H9 (cell line): ENCODE results near the gene PLXNA4. TPM values are rescaled to one million over a fixed set of nuclear protein-coding genes. Genes with fewer than 3 reads are reported as not detected.
A peak's percentile ranks its signal among the peaks of the same experiment; 100 is the strongest.

Experiments
- DNase-seq: peaks from one replicate; pipeline ENCODE4 v3.0.0-alpha.2; 2017
- H2AFZ ChIP-seq: one replicate; pipeline ENCODE4 v1.6.1; 2013; ENCODE audit warnings: mild to moderate bottlenecking, low read length, control low read depth, moderate library complexity
- H2AK5ac ChIP-seq: 2 replicates; pipeline ENCODE4 v1.6.1; 2013; ENCODE audit warnings: low read length, control low read depth, mixed read lengths; ENCODE audit not compliant: insufficient read length
- H2BK120ac ChIP-seq: one replicate; pipeline ENCODE4 v1.6.1; 2013; ENCODE audit warnings: low read depth, mild to moderate bottlenecking, low read length, control low read depth, inconsistent platforms; ENCODE audit not compliant: poor library complexity, severe bottlenecking
- H2BK12ac ChIP-seq: 2 replicates; pipeline ENCODE4 v1.6.1; 2013; ENCODE audit warnings: low read length, control low read depth, mixed read lengths, low read depth; ENCODE audit not compliant: insufficient read length
- H2BK15ac ChIP-seq: 2 replicates; pipeline ENCODE4 v1.6.1; 2013; ENCODE audit warnings: low read depth, low read length, control low read depth
- H2BK20ac ChIP-seq: one replicate; pipeline ENCODE4 v1.6.1; 2013; ENCODE audit warnings: low read depth, mild to moderate bottlenecking, low read length, control low read depth, inconsistent platforms; ENCODE audit not compliant: poor library complexity, severe bottlenecking
- H2BK5ac ChIP-seq: 2 replicates; pipeline ENCODE4 v1.6.1; 2013; ENCODE audit warnings: low read length, control low read depth, mixed read lengths; ENCODE audit not compliant: insufficient read length
- H3K14ac ChIP-seq: 2 replicates; pipeline ENCODE4 v1.6.1; 2013; ENCODE audit warnings: low read length, control low read depth; ENCODE audit not compliant: insufficient read depth
- H3K18ac ChIP-seq: 2 replicates; pipeline ENCODE4 v1.6.1; 2013; ENCODE audit warnings: low read depth, mild to moderate bottlenecking, mixed read lengths, low read length, control low read depth; ENCODE audit not compliant: insufficient read length
- H3K23ac ChIP-seq: 2 replicates; pipeline ENCODE4 v1.6.1; 2013; ENCODE audit warnings: low read length, control low read depth, mixed read lengths, low read depth; ENCODE audit not compliant: insufficient read length
- H3K23me2 ChIP-seq: 2 replicates; pipeline ENCODE4 v1.6.1; 2013; ENCODE audit warnings: low read depth, mild to moderate bottlenecking, mixed read lengths, low read length, control low read depth; ENCODE audit not compliant: insufficient read length, poor library complexity, severe bottlenecking
- H3K27ac ChIP-seq: 2 replicates; pipeline ENCODE4 v1.5.1; 2013; ENCODE audit warnings: low read length, control low read depth, mixed read lengths, low read depth; ENCODE audit not compliant: insufficient read length
- H3K27me3 ChIP-seq: 2 replicates; pipeline ENCODE4 v1.6.1; 2013; ENCODE audit warnings: low read length, control low read depth, inconsistent platforms; ENCODE audit not compliant: insufficient read depth
- H3K4ac ChIP-seq: 2 replicates; pipeline ENCODE4 v1.6.1; 2013; ENCODE audit warnings: low read depth, mild to moderate bottlenecking, control low read depth, inconsistent platforms, low read length, moderate library complexity
- H3K4me1 ChIP-seq: 2 replicates; pipeline ENCODE4 v1.6.1; 2013; ENCODE audit warnings: low read length, control low read depth, inconsistent platforms; ENCODE audit not compliant: insufficient read depth
- H3K4me2 ChIP-seq: 2 replicates; pipeline ENCODE4 v1.6.1; 2013; ENCODE audit warnings: low read length, control low read depth, mixed read lengths; ENCODE audit not compliant: insufficient read length, insufficient read depth
- H3K56ac ChIP-seq: 2 replicates; pipeline ENCODE4 v1.6.1; 2013; ENCODE audit warnings: low read depth, mild to moderate bottlenecking, mixed read lengths, low read length, control low read depth; ENCODE audit not compliant: insufficient read length
- H3K79me1 ChIP-seq: 2 replicates; pipeline ENCODE4 v1.6.1; 2013; ENCODE audit warnings: low read depth, mild to moderate bottlenecking, moderate library complexity, low read length, control low read depth, inconsistent platforms; ENCODE audit not compliant: insufficient read depth, poor library complexity, severe bottlenecking
- H3K79me2 ChIP-seq: 2 replicates; pipeline ENCODE4 v1.6.1; 2013; ENCODE audit warnings: low read length, control low read depth, inconsistent platforms; ENCODE audit not compliant: insufficient read depth
- H3K9ac ChIP-seq: 2 replicates; pipeline ENCODE4 v1.6.1; 2013; ENCODE audit warnings: low read length, control low read depth, mixed read lengths; ENCODE audit not compliant: insufficient read length; ENCODE audit errors: extremely low read depth
- H3K9me3 ChIP-seq: one replicate; pipeline ENCODE4 v1.6.1; 2013; ENCODE audit warnings: low read depth, low read length, inconsistent platforms; ENCODE audit not compliant: control insufficient read depth
- H3T11ph ChIP-seq: one replicate; pipeline ENCODE4 v1.6.1; 2013; ENCODE audit warnings: mild to moderate bottlenecking, low read length, control low read depth, inconsistent platforms
- H4K20me1 ChIP-seq: one replicate; pipeline ENCODE4 v1.6.1; 2013; ENCODE audit not compliant: control insufficient read depth, insufficient read length, insufficient read depth
- H4K5ac ChIP-seq: 2 replicates; pipeline ENCODE4 v1.6.1; 2013; ENCODE audit warnings: low read depth, mild to moderate bottlenecking, mixed read lengths, low read length, control low read depth; ENCODE audit not compliant: insufficient read length
- H4K8ac ChIP-seq: replicated peaks from 2 replicates; pipeline ENCODE4 v1.6.1; 2013; ENCODE audit warnings: low read length, control low read depth, mixed read lengths, low read depth; ENCODE audit not compliant: insufficient read length
- H4K91ac ChIP-seq: 2 replicates; pipeline ENCODE4 v1.6.1; 2013; ENCODE audit warnings: low read depth, mild to moderate bottlenecking, moderate library complexity, mixed read lengths, low read length, control low read depth; ENCODE audit not compliant: insufficient read length
- H3K27ac Mint-ChIP-seq, 3 experiments: 2 replicates in 2 of 3; 3 replicates in 1 of 3; pipeline ENCODE4 v1.8.0; 2020 to 2021; ENCODE audit warnings: mixed read lengths in 3 of 3, mild to moderate bottlenecking in 1 of 3, moderate library complexity in 1 of 3
- H3K27me3 Mint-ChIP-seq: 2 replicates; pipeline ENCODE4 v1.8.0; 2021; ENCODE audit warnings: low read depth, mild to moderate bottlenecking, moderate library complexity, mixed read lengths
- H3K36me3 Mint-ChIP-seq, 3 experiments: 2 replicates in 2 of 3; 3 replicates in 1 of 3; pipeline ENCODE4 v1.8.0; 2020 to 2021; ENCODE audit warnings: low read depth in 3 of 3, mixed read lengths in 3 of 3; ENCODE audit not compliant: insufficient read depth in 1 of 3
- H3K4me1 Mint-ChIP-seq, 2 experiments: 2 replicates each; pipeline ENCODE4 v1.8.0; 2020; ENCODE audit warnings: mixed read lengths in 2 of 2
- H3K4me3 Mint-ChIP-seq, 2 experiments: 2 replicates in 1 of 2; 3 replicates in 1 of 2; pipeline ENCODE4 v1.8.0; 2020 to 2021; ENCODE audit warnings: mild to moderate bottlenecking in 2 of 2, mixed read lengths in 2 of 2, moderate library complexity in 1 of 2
- H3K9me3 Mint-ChIP-seq, 2 experiments: 2 replicates in 1 of 2; 3 replicates in 1 of 2; pipeline ENCODE4 v1.8.0; 2020; ENCODE audit warnings: mild to moderate bottlenecking in 2 of 2, mixed read lengths in 2 of 2, moderate library complexity in 1 of 2
- WGBS: extraction: QIAGEN DNeasy Blood & Tissue Kit; methylation state at CpG from one replicate; pipeline ENCODE4 v1.1.7; 2013; ENCODE audit warnings: missing lambda C conversion rate, low lambda C conversion rate, mixed read lengths; ENCODE audit not compliant: insufficient read length; ENCODE audit errors: extremely low coverage; 5-methylcytosine and 5-hydroxymethylcytosine counted together
- total RNA-seq: library from RNA; stranded (reverse); gene quantifications from 2 replicates; pipeline ENCODE4 v1.2.1, GENCODE V29; 2021
- TF ChIP-seq, protein P1 (sequence below): fragments of 200-600 bp; sonication (generic); conservative IDR thresholded peaks from 3 replicates; pipeline ENCODE4 v1.8.0; 2021; ENCODE audit warnings: antibody characterized with exemption, mild to moderate bottlenecking

PLXNA4 gene
- total RNA-seq, 1 experiment from 2014 or later = 0.35 TPM

DNA sequence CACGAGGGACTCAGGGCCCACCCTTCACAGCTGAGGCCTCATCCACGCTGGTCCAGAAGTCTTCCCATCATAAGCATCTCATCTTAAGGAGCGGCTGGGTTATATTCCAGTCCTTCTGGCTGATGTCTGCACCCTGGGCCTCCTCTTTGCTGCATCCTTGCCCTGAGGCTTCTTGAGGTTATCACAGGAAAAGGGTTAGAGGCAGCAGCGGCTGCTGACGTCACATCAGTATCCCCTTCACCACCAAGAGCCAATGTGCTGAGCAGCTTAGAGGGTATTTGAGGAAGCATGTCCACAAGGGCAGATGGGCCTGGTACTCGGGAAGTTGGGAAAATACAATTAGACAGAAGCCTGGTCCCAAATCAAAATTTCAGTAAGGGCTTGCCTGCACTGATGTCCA, 125.1 kb downstream of the PLXNA4 start:
- WGBS = no CpG with 5 or more reads among the region's 6 CpGs
- Histone ChIP-seq H4K8ac (no peak overlapping the region), H3K4me1 (peaks cover 3% of the 10 kb centered on the region; the same call in 1 of the 2 replicates), H3K4me2 (no peak overlapping the region), H2AK5ac (no peak overlapping the region), H3K9me3 (no peaks in the 10 kb centered on the region), H4K91ac (no peak overlapping the region), H3T11ph (no peak overlapping the region), H2BK15ac (no peak overlapping the region), H2BK5ac (no peak overlapping the region), H4K5ac (no peak overlapping the region), H3K56ac (no peak overlapping the region), H4K20me1 (no peaks in the 10 kb centered on the region), H2AFZ (no peak overlapping the region), H2BK120ac (no peak overlapping the region), H3K4ac (no peak overlapping the region), H3K18ac (no peak overlapping the region), H3K23me2 (no peaks in the 10 kb centered on the region), H3K9ac (no peak overlapping the region), H2BK12ac (no peak overlapping the region), H3K27ac (no peak overlapping the region), H3K27me3 (no peaks in the 10 kb centered on the region), H2BK20ac (no peak overlapping the region), H3K79me1 (no peaks in the 10 kb centered on the region), H3K79me2 (no peaks in the 10 kb centered on the region), H3K14ac (no peak overlapping the region), H3K23ac (no peak overlapping the region)
- H3K4me1 Mint-ChIP-seq = peaks cover 12% of the 10 kb centered on the region in 2 experiments
- H3K27me3 Mint-ChIP-seq = peaks cover 4% of the 10 kb centered on the region
- no peak for DNase-seq
- no peaks in the 10 kb centered on the region; a peak in 1 of 5 replicates for H3K9me3 Mint-ChIP-seq
- TF ChIP-seq, protein P1, sequence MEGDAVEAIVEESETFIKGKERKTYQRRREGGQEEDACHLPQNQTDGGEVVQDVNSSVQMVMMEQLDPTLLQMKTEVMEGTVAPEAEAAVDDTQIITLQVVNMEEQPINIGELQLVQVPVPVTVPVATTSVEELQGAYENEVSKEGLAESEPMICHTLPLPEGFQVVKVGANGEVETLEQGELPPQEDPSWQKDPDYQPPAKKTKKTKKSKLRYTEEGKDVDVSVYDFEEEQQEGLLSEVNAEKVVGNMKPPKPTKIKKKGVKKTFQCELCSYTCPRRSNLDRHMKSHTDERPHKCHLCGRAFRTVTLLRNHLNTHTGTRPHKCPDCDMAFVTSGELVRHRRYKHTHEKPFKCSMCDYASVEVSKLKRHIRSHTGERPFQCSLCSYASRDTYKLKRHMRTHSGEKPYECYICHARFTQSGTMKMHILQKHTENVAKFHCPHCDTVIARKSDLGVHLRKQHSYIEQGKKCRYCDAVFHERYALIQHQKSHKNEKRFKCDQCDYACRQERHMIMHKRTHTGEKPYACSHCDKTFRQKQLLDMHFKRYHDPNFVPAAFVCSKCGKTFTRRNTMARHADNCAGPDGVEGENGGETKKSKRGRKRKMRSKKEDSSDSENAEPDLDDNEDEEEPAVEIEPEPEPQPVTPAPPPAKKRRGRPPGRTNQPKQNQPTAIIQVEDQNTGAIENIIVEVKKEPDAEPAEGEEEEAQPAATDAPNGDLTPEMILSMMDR = no peak
- H3K36me3 Mint-ChIP-seq = no peaks in the 10 kb centered on the region; a peak in 1 of 7 replicates
- no peak overlapping the region for H3K4me3 Mint-ChIP-seq
- H3K27ac Mint-ChIP-seq = peak overlapping the region in 1 of 3 experiments; percentile 91; a peak in 1 of 7 replicates
